SW480 (cell line): Measurements from ENCODE around the gene EFHC1.
"Not testable (repeated sequence)": the region's sequence is repeated elsewhere in the genome, so short reads cannot be mapped to it uniquely, and the experiment has no call there.

Source experiments
- DNase-seq: peaks from one replicate; pipeline ENCODE4 v3.0.0-alpha.2; 2016; ENCODE audit warnings: low spot score

Gene EFHC1

GRCh38 chr6:52399511-52400312, 20.4 kb upstream of the EFHC1 start:
- DNase-seq: peak; percentile 53

GRCh38 chr6:52400313-52401041, 19.7 kb upstream of the EFHC1 start:
- DNase-seq: no peak

GRCh38 chr6:52403086-52403485, 17.1 kb upstream of the EFHC1 start:
- no peak for DNase-seq

GRCh38 chr6:52403627-52404026, 16.5 kb upstream of the EFHC1 start:
- no peak for DNase-seq

- DNase-seq: no peak
These were observed 14.9 kb upstream of the EFHC1 start for GRCh38 chr6:52405243-52405642.

- DNase-seq: peak; percentile 65
These were observed 12.7 kb upstream of the EFHC1 start for GRCh38 chr6:52407467-52407866.

GRCh38 chr6:52409499-52409898, 10.6 kb upstream of the EFHC1 start:
- no peak for DNase-seq

- no peak for DNase-seq
These were observed 9.2 kb upstream of the EFHC1 start for GRCh38 chr6:52410979-52411378.

- DNase-seq: no peak
These were observed 8.2 kb upstream of the EFHC1 start for GRCh38 chr6:52411911-52412310.

GRCh38 chr6:52415333-52415732, 4.8 kb upstream of the EFHC1 start:
- DNase-seq: no peak

- DNase-seq: no peak
These were observed 4.1 kb upstream of the EFHC1 start for GRCh38 chr6:52415917-52416628.

GRCh38 chr6:52416629-52417151, 3.5 kb upstream of the EFHC1 start:
- peak; percentile 58 for DNase-seq

GRCh38 chr6:52417675-52418111, 2.4 kb upstream of the EFHC1 start:
- peak; percentile 42 for DNase-seq

- no peak for DNase-seq
These were observed 1.5 kb upstream of the EFHC1 start for GRCh38 chr6:52418606-52419005.

- peak; percentile 73 for DNase-seq
These were observed 671 bp downstream of the EFHC1 start for GRCh38 chr6:52420668-52421358.

GRCh38 chr6:52422156-52422555, 2.0 kb downstream of the EFHC1 start:
- DNase-seq: no peak

- DNase-seq: no peak
These were observed 3.3 kb downstream of the EFHC1 start for GRCh38 chr6:52423448-52423847.

- DNase-seq: peak; percentile 67
These were observed 3.8 kb downstream of the EFHC1 start for GRCh38 chr6:52423971-52424381.

- DNase-seq: no peak
These were observed 4.4 kb downstream of the EFHC1 start for GRCh38 chr6:52424513-52424912.

GRCh38 chr6:52426667-52427066, 6.5 kb downstream of the EFHC1 start:
- no peak for DNase-seq

- not testable (repeated sequence) for DNase-seq
These were observed 13.2 kb downstream of the EFHC1 start for GRCh38 chr6:52433294-52433693.

- no peak for DNase-seq
These were observed 15.2 kb downstream of the EFHC1 start for GRCh38 chr6:52435345-52435744.
